Head of caudate nucleus (tissue), 42 donors: ENCODE data around the gene PTPRE.

Experiments used
- DNase-seq, 42 donors: peaks; one replicate each; pipeline versions ENCODE4 v3.0.0 to v3.0.0-alpha.2; 2020 to 2021; ENCODE audit warnings: mixed read lengths in 7 of 42
- intact Hi-C: fragments of 100-400 bp; cut with DNase I; formaldehyde crosslinking; loops from one replicate; pipeline ENCODE4 v1.15.0; 2022

Gene PTPRE

GRCh38 chr10:128058106-128058749 is 151.3 kb downstream of the PTPRE start:
- intact Hi-C loops = no loop called here
- DNase-seq = peak in 4 of 42 donors; percentile 3 to 17 (median 6)

- intact Hi-C loops = no loop called here
- DNase-seq = no peak
Measured at GRCh38 chr10:128058750-128059134, 151.8 kb downstream of the PTPRE start.

- intact Hi-C loops = no loop called here
- peak in 4 of 42 donors; percentile 5 to 28 (median 10) for DNase-seq
Measured at GRCh38 chr10:128059266-128059981, 152.5 kb downstream of the PTPRE start.

GRCh38 chr10:128059982-128060293 is 153.0 kb downstream of the PTPRE start:
- intact Hi-C loops = no loop called here
- no peak for DNase-seq

GRCh38 chr10:128060341-128061250 is 153.7 kb downstream of the PTPRE start:
- intact Hi-C loops = no loop called here
- DNase-seq = peak in 29 of 42 donors; percentile 29 to 81 (median 59)

GRCh38 chr10:128061306-128062300 is 154.7 kb downstream of the PTPRE start:
- intact Hi-C loops = no loop called here
- peak in 10 of 42 donors; percentile 2 to 42 (median 10) for DNase-seq

GRCh38 chr10:128062331-128062880 is 155.5 kb downstream of the PTPRE start:
- intact Hi-C loops = no loop called here
- peak in 11 of 42 donors; percentile 6 to 42 (median 18) for DNase-seq

- peak in 9 of 42 donors; percentile 5 to 46 (median 35) for DNase-seq
- intact Hi-C loops = no loop called here
Measured at GRCh38 chr10:128062881-128063563, 156.1 kb downstream of the PTPRE start.

GRCh38 chr10:128063736-128064107 is 156.8 kb downstream of the PTPRE start:
- intact Hi-C loops = no loop called here
- peak in 9 of 42 donors; percentile 8 to 45 (median 17) for DNase-seq

GRCh38 chr10:128064108-128064969 is 157.4 kb downstream of the PTPRE start:
- DNase-seq = peak; percentile 22 to 90 (median 68)
- intact Hi-C loops = no loop called here

- intact Hi-C loops = no loop called here
Measured at GRCh38 chr10:128064970-128065580, 158.2 kb downstream of the PTPRE start.

GRCh38 chr10:128065881-128066534 is 159.1 kb downstream of the PTPRE start:
- intact Hi-C loops = no loop called here
- peak in 10 of 42 donors; percentile 2 to 31 (median 14) for DNase-seq

More at GRCh38 chr10:128064970-128065580, 158.2 kb downstream of the PTPRE start:
- peak in 8 of 42 donors; percentile 4 to 37 (median 18) for DNase-seq

GRCh38 chr10:128066870-128067382 is 160.0 kb downstream of the PTPRE start:
- intact Hi-C loops = no loop called here
- peak in 7 of 42 donors; percentile 4 to 31 (median 8) for DNase-seq

- DNase-seq = peak in 9 of 42 donors; percentile 4 to 30 (median 19)
- intact Hi-C loops = loop anchor here (2.0 kb wide), 2 partner anchors 33 to 163 kb away; no protein-coding TSS in a partner anchor
Measured at GRCh38 chr10:128067691-128068397, 160.9 kb downstream of the PTPRE start.
